ENCODE data around the gene CRYBG2.

GRCh38 chr1:26293911-26294463 is 59.9 kb downstream of the CRYBG2 start:
- TF ChIP-seq CTCF (IDR thresholded peaks at IDR 0.05; ENCODE audit: low read depth, low read length), result no peak
- no peak for TF ChIP-seq MAX (IDR thresholded peaks at IDR 0.05; ENCODE audit: low read depth, low read length)
- TF ChIP-seq POLR2A (IDR thresholded peaks at IDR 0.05; ENCODE audit: extremely low read depth, insufficient read length), result no peak
- TF ChIP-seq MYC (IDR thresholded peaks at IDR 0.05; ENCODE audit: low read depth, low read length), result no peak
